GM23338 (cell line): ENCODE results near the gene BCAP29. TPM values are rescaled to one million over a fixed set of nuclear protein-coding genes. Genes with fewer than 3 reads are reported as not detected.
A peak's percentile ranks its signal among the peaks of the same experiment; 100 is the strongest.

Experiments used
- ATAC-seq: fragments of 200-7000 bp; cut with Tn5 transposase; 3 replicates; pipeline ENCODE4 v1.9.1; 2020
- DNase-seq: peaks from one replicate; pipeline ENCODE4 v3.0.0-alpha.2; 2015; ENCODE audit warnings: low spot score
- H2AFZ ChIP-seq: fragments of 200-600 bp; sonication (generic); 2 replicates; pipeline ENCODE4 v1.8.0; 2016; ENCODE audit warnings: antibody characterized with exemption, mild to moderate bottlenecking, moderate library complexity
- H3F3A ChIP-seq: fragments of 200-600 bp; sonication (generic); replicated peaks from 2 replicates; pipeline ENCODE4 v1.8.0; 2017; ENCODE audit warnings: antibody characterized with exemption, mixed run types, low read depth
- H3K27ac ChIP-seq: fragments of 200-600 bp; sonication (generic); 2 replicates; pipeline ENCODE4 v1.6.1; 2016; ENCODE audit warnings: low read depth
- H3K27me3 ChIP-seq: fragments of 200-600 bp; sonication (generic); 2 replicates; pipeline ENCODE4 v1.8.0; 2016; ENCODE audit warnings: mild to moderate bottlenecking, mixed run types, moderate library complexity; ENCODE audit not compliant: insufficient read depth
- H3K36me3 ChIP-seq: fragments of 200-600 bp; sonication (generic); 2 replicates; pipeline ENCODE4 v1.8.0; 2016; ENCODE audit warnings: mild to moderate bottlenecking; ENCODE audit not compliant: insufficient read depth
- H3K4me1 ChIP-seq: fragments of 200-600 bp; sonication (generic); 2 replicates; pipeline ENCODE4 v1.8.0; 2016; ENCODE audit warnings: mild to moderate bottlenecking, moderate library complexity; ENCODE audit not compliant: insufficient read depth
- H3K4me2 ChIP-seq: fragments of 200-600 bp; sonication (generic); 2 replicates; pipeline ENCODE4 v1.7.1; 2017; ENCODE audit warnings: mixed run types
- H3K4me3 ChIP-seq: fragments of 200-600 bp; sonication (generic); 2 replicates; pipeline ENCODE4 v1.6.1; 2016; ENCODE audit warnings: mixed run types
- H3K79me2 ChIP-seq: fragments of 200-600 bp; sonication (generic); replicated peaks from 2 replicates; pipeline ENCODE4 v1.8.0; 2017; ENCODE audit warnings: mild to moderate bottlenecking; ENCODE audit not compliant: insufficient read depth
- H3K9me2 ChIP-seq: fragments of 200-600 bp; sonication (generic); 2 replicates; pipeline ENCODE4 v1.8.0; 2017; ENCODE audit not compliant: insufficient read depth
- H4K20me1 ChIP-seq: fragments of 200-600 bp; sonication (generic); replicated peaks from 2 replicates; pipeline ENCODE4 v1.8.0; 2017; ENCODE audit warnings: mild to moderate bottlenecking; ENCODE audit not compliant: insufficient read depth
- H3K27ac Mint-ChIP-seq: 2 replicates; pipeline ENCODE4 v1.8.0; 2020; ENCODE audit warnings: inconsistent platforms, mild to moderate bottlenecking, moderate library complexity, mixed read lengths
- H3K27me3 Mint-ChIP-seq: 3 replicates; pipeline ENCODE4 v1.8.0; 2022; ENCODE audit warnings: low read depth, mild to moderate bottlenecking, moderate library complexity, mixed read lengths, inconsistent platforms; ENCODE audit not compliant: insufficient read depth, poor library complexity
- H3K36me3 Mint-ChIP-seq: 3 replicates; pipeline ENCODE4 v1.8.0; 2021; ENCODE audit warnings: low read depth, mild to moderate bottlenecking, inconsistent platforms, moderate library complexity, mixed read lengths
- H3K4me1 Mint-ChIP-seq: 3 replicates; pipeline ENCODE4 v1.8.0; 2020; ENCODE audit warnings: mild to moderate bottlenecking, inconsistent platforms, mixed read lengths
- H3K4me3 Mint-ChIP-seq: 3 replicates; pipeline ENCODE4 v1.8.0; 2021; ENCODE audit warnings: moderate library complexity, mild to moderate bottlenecking, inconsistent platforms, mixed read lengths
- H3K9me3 Mint-ChIP-seq: 3 replicates; pipeline ENCODE4 v1.8.0; 2020; ENCODE audit warnings: moderate library complexity, mild to moderate bottlenecking, inconsistent platforms, mixed read lengths
- CREB1 ChIP-seq: fragments of 250-450 bp; sonication (Bioruptor Pico); IDR thresholded peaks from 2 replicates; pipeline ENCODE4 v1.5.0; 2020; ENCODE audit warnings: low read depth, mild to moderate bottlenecking, moderate library complexity
- CTCF ChIP-seq, 2 experiments: fragments of 200-600 bp in 1 of 2; sonication (generic) in 1 of 2; conservative IDR thresholded peaks; 2 replicates each; pipeline versions ENCODE4 v1.5.1 to v1.6.1; 2016 to 2017; ENCODE audit warnings: antibody characterized with exemption in 2 of 2, low read depth in 2 of 2, mild to moderate bottlenecking in 2 of 2, moderate library complexity in 1 of 2
- EZH2 ChIP-seq: fragments of 200-600 bp; sonication (generic); IDR thresholded peaks from one replicate; pipeline ENCODE4 v1.8.0; 2017; ENCODE audit warnings: antibody characterized with exemption, mild to moderate bottlenecking, low read depth; ENCODE audit not compliant: unreplicated experiment
- EZH2phosphoT487 ChIP-seq: fragments of 200-600 bp; sonication (generic); IDR thresholded peaks from one replicate; pipeline ENCODE4 v1.8.1; 2018; ENCODE audit warnings: antibody characterized with exemption; ENCODE audit not compliant: unreplicated experiment
- JUNB ChIP-seq: IDR thresholded peaks from one replicate; pipeline ENCODE4 v1.6.1; 2016; ENCODE audit warnings: antibody characterized with exemption; ENCODE audit not compliant: unreplicated experiment
- NANOG ChIP-seq: IDR thresholded peaks from 2 replicates; pipeline ENCODE4 v1.6.1; 2016; ENCODE audit warnings: antibody characterized with exemption, borderline replicate concordance
- REST ChIP-seq: IDR thresholded peaks from one replicate; pipeline ENCODE4 v1.6.1; 2018; ENCODE audit warnings: antibody characterized with exemption; ENCODE audit not compliant: unreplicated experiment
- ZNF114 ChIP-seq: fragments of 250-450 bp; sonication (Bioruptor Pico); IDR thresholded peaks from 2 replicates; pipeline ENCODE4 v1.5.0; 2020; ENCODE audit warnings: mild to moderate bottlenecking, moderate library complexity
- ZNF331 ChIP-seq: fragments of 250-450 bp; sonication (Bioruptor Pico); IDR thresholded peaks from 2 replicates; pipeline ENCODE4 v1.5.0; 2020; ENCODE audit warnings: low read depth, mild to moderate bottlenecking, moderate library complexity
- ZNF462 ChIP-seq: fragments of 250-450 bp; sonication (Bioruptor Pico); IDR thresholded peaks from 2 replicates; pipeline ENCODE4 v1.5.0; 2020; ENCODE audit warnings: mild to moderate bottlenecking, moderate library complexity
- polyA plus RNA-seq: library from polyadenylated mRNA; unstranded; fragments of >200 nt; fragmentation: Nextera tagmentation; extraction: Ambion mirVana; gene quantifications from 2 replicates; pipeline ENCODE4 v1.2.1, GENCODE V29; 2016
- total RNA-seq: library from RNA; depleted of rRNA; stranded (reverse); fragments of >200 nt; shearing (Covaris generic); gene quantifications from 2 replicates; pipeline ENCODE4 v1.2.3, GENCODE V29; 2014
- TF ChIP-seq, protein P1 (sequence below): IDR thresholded peaks from 2 replicates; pipeline ENCODE4 v1.6.1; 2016; ENCODE audit warnings: antibody characterized with exemption

BCAP29 gene
- total and polyA plus RNA-seq, 2 experiments from 2014 or later, result 18.4 to 24.0 TPM

DNA sequence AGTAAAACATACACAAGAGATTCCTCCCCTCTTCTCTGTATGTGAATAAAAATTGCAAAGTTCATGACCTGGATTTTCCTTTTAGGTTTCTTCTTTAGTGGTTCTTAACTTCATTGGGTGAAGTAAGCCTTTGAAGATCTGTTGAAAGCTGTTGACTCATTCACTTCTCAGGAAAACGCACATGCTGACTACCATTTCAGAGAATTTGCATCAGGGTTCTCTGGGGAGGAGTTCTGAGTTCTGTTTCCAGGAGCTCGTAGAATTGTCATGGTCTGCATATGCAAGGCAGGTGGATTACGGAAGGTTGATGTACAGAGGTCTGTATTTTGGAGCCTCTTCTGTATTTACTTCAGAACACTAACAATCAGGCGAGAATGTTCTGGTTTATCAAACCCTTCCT lies 79.6 kb downstream of the BCAP29 start:
- ATAC-seq (no peak), DNase-seq (no peak)
- Histone ChIP-seq H3F3A (peaks cover 4% of the 10 kb centered on the region; the same call in 1 of the 2 replicates), H3K27ac (no peak overlapping the region), H3K4me2 (peak overlapping the region; percentile 94), H2AFZ (no peak overlapping the region), H3K79me2 (no peaks in the 10 kb centered on the region), H4K20me1 (peaks cover 7% of the 10 kb centered on the region; the same call in 1 of the 2 replicates), H3K4me3 (peak overlapping the region; percentile 76; the same call in 1 of the 2 replicates), H3K36me3 (no peaks in the 10 kb centered on the region), H3K9me2 (no peaks in the 10 kb centered on the region), H3K27me3 (peaks cover 74% of the 10 kb centered on the region), H3K4me1 (no peaks in the 10 kb centered on the region; the same call in 1 of the 2 replicates)
- Mint-ChIP-seq H3K4me1 (peaks cover 18% of the 10 kb centered on the region), H3K9me3 (no peaks in the 10 kb centered on the region), H3K27ac (no peak overlapping the region), H3K27me3 (peaks cover 46% of the 10 kb centered on the region), H3K4me3 (peak overlapping the region; percentile 83; the same call in 1 of the 3 replicates), H3K36me3 (no peaks in the 10 kb centered on the region; the same call in 2 of the 3 replicates)
- no peak for TF ChIP-seq CREB1
- no peak for TF ChIP-seq CTCF (conservative IDR thresholded peaks at IDR 0.05; ENCODE audit: low read depth in 2 of 2)
- TF ChIP-seq ZNF114 (CRISPR knock-in tag), result no peak
- no peak for TF ChIP-seq EZH2phosphoT487
- no peak for TF ChIP-seq REST
- TF ChIP-seq ZNF331 (CRISPR knock-in tag), result no peak
- TF ChIP-seq NANOG, result no peak
- no peak for TF ChIP-seq JUNB
- TF ChIP-seq, protein P1, sequence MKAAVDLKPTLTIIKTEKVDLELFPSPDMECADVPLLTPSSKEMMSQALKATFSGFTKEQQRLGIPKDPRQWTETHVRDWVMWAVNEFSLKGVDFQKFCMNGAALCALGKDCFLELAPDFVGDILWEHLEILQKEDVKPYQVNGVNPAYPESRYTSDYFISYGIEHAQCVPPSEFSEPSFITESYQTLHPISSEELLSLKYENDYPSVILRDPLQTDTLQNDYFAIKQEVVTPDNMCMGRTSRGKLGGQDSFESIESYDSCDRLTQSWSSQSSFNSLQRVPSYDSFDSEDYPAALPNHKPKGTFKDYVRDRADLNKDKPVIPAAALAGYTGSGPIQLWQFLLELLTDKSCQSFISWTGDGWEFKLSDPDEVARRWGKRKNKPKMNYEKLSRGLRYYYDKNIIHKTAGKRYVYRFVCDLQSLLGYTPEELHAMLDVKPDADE, result no peak
- no peak for TF ChIP-seq ZNF462 (CRISPR knock-in tag)
- no peak for TF ChIP-seq EZH2
